HG02763 (cell line): Measurements from ENCODE around the gene IL7R.
"Not testable (repeated sequence)": the region's sequence is repeated elsewhere in the genome, so short reads cannot be mapped to it uniquely, and the experiment has no call there.

Experiments
- ATAC-seq: cut with Tn5 transposase; IDR thresholded peaks from one replicate; pipeline ENCODE4 v1.9.1; 2021; ENCODE audit warnings: mild to moderate bottlenecking, moderate library complexity; ENCODE audit not compliant: unreplicated experiment

Gene IL7R

DNA sequence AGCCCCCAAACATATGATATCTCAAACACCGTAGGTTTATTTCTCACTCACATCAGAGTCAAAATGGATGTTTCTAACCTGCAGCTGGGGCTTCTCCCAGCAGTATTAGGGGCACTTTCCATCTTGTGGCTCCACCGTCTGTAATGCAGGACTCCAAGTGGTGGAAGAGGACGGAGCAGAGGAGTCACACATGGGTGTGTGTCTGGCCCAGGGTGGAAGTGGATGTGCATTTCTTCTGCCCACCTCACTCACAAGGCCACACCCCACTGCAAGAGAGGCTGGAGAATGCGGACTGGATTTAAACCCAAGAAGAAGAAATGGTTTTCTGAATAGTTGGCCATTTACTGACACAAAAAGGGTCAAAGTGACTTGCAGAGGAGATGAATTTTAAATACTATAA is 13.9 kb downstream of the IL7R start:
- no peak for ATAC-seq

- no peak for ATAC-seq
These were observed 19.8 kb downstream of the IL7R start for GRCh38 chr5:35876454-35876853.

- ATAC-seq = no peak
These were observed 20.2 kb downstream of the IL7R start for GRCh38 chr5:35876922-35877321.

DNA sequence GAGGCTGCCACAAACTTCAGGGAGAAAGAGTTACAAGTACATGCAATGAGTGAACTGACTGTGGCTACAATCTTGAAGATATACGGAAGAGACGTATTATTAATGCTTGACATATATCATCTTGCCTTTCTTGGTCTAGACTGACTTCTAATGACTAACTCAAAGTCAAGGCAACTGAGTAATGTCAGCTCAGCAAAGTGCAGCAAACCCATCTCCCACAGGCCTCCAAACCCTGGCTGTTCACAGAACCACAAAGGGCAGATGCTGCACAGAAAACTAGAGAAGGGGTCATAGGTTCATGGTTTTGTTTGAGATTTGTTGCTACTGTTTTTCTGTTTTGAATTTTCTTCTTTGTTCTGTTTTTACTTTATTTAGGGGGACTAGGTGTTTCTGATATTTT is 21.0 kb downstream of the IL7R start:
- ATAC-seq = no peak

GRCh38 chr5:35878079-35878478 is 21.4 kb downstream of the IL7R start:
- no peak for ATAC-seq

DNA sequence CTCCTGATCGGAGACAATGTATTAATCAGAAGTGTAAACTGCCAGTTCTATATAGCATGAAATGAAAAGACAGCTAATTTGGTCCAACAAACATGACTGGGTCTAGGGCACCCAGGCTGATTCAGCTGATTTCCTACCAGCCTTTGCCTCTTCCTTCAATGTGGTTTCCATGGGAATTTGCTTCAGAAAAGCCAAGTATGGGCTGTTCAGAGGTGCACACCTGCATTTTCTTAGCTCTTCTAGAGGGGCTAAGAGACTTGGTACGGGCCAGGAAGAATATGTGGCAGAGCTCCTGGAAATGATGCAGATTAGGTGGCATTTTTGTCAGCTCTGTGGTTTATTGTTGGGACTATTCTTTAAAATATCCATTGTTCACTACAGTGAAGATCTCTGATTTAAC is 22.4 kb downstream of the IL7R start:
- ATAC-seq = no peak

- ATAC-seq = no peak
These were observed 23.0 kb downstream of the IL7R start for GRCh38 chr5:35879649-35880048.

DNA sequence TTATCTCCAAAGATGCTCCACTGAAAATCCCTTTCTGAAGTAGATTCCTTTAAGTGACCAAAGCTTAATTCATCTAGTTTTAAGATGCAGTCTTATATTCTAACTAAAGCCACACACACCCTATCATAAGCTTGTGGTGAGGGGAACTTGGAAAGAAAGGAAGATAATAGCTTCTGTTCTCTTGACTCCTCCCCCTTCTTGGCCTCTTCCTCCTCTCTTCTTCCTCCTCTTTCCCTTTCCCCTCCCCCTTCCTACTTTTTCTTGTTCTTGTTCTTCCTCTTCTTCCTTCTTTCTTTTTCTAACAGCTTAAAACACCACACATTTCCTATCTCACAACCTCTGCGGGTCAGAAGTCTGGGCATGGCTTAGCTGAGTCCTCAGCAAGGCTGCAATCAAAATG is 23.5 kb downstream of the IL7R start:
- ATAC-seq = no peak

DNA sequence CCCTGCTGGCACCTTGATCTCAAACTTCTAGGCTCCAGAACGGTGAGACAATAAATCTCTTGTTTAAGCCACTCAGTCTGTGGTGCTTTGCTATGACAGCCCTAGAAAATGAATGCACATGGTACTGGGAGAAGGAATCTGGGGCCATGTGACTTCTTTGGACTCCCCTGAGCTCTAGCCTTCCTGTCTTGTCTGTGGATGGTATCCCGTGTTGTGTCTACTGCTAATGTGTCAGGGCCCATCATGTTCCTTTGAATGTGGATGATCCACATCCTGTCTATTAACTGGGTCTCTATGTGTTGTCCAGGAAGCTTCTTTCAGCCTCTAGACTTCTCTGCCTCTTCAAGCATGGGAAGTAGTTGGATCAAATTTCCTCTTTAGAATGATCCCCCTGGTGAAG is 25.1 kb downstream of the IL7R start:
- ATAC-seq = no peak

- no peak for ATAC-seq
These were observed 27.6 kb downstream of the IL7R start for GRCh38 chr5:35884191-35884769.

- no peak for ATAC-seq
These were observed 28.1 kb downstream of the IL7R start for GRCh38 chr5:35884773-35885172.

- no peak for ATAC-seq
These were observed 29.7 kb downstream of the IL7R start for GRCh38 chr5:35886381-35886780.

- ATAC-seq = no peak
These were observed 30.8 kb downstream of the IL7R start for GRCh38 chr5:35887321-35888100.

DNA sequence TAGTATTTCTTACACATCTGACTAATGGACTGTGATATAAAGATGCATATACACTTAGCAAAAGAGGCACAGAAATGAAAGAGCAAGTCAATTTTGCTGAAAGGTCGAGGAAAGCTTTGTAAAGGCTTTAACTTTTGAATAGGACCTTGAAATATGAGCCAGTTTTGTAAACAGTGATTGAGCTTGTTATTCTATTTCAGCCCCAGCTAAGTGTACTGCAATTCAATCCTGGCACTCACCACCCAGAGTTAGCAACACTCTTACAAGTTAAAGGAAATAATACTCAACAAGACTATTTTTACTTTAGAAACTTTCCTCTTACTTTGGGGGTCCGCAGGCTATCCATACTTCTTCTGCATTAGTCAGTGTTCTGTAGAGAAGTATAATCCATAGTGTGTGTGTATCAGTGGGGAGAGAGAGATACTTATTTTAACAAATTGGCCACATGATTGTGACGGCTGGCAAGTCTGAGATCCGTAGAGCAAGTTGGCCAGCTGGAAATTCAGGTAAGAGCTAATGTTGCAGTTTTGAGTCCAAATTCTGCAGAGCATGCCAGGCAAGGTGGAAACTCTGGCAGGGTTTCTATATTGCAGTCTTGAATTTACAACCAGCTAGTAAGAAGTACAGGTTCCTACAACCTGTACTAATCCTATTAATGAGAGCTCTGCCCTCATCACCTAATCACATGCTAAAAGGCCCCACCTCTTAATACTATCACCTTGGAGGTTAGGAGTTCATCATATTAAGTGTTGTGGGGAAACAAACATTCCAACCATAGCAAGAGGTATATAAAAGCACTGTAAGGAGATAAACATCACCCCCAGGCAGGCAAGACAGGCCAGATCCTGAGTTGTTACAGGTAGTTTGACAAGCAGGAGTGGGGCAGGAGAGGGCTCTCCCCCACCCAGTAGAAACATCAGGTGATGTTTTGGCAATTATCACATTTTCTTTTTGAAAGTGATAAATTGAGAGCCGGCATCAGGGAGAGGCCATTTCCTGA is 33.6 kb downstream of the IL7R start:
- ATAC-seq = no peak

DNA sequence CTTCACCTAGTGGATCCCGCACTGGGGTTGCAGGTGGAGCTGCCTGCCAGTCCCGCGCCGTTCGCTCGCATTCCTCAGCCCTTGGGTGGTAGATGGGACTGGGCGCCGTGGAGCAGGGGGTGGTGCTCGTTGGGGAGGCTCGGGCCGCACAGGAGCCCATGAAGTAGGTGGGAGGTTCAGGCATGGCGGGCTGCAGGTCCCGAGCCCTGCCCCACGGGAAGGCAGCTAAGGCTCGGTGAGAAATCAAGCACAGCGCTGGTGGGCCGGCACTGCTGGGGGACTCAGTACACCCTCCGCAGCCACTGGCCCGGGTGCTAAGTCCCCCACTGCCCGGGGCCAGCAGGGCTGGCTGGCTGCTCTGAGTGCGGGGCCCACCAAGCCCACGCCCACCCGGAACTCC is 36.1 kb downstream of the IL7R start:
- ATAC-seq = not testable (repeated sequence)

DNA sequence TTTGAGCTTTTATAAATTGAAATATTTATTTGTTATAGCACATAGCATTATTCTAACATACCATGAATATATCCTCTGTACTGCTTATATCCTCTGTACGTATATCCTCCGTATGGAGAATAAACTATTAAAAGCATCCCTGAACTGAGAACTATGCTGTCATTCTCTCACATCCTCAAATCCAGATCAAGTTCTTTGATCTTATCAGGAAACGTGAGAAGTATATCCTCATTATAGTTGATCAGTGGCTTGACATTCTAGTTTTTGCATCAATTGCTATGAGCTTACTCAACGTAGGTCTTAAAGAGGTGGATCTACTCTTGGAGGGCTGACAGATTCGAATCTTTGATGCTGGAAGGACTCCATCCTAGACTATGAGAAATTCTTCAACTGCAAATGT is 37.4 kb downstream of the IL7R start:
- no peak for ATAC-seq

DNA sequence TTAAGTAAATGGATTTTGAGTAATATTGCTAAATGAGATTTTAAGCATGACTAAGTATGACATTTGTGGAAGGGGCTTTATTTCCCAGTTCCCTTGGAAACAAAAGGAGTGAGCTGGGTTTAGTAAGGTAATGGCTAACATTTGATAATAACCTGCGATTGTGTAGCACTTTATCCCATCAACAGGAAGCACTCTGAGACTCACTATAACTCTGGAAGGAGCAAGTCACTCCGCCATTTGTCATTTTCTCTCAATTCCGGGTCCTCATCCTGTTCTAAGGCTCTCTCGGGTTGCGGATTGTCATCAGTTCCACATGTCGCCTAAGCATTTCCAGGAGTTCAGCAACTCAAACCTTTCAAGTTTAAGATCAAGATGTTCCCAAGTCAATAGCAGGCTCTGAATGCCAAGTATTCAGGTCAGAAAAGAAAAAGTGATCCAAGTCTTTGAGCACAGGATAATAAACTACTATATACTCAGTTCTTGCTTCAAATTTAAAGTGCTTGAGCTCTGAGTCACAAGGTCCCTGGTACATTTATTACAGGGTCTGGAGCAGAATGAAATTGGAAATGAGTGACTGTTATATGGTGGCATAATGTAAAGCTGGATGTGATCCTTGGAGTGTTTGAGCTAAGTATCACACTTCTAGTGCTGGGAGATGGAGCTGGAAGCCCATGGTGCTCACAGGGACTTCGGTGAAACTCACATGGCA is 42.4 kb downstream of the IL7R start:
- no peak for ATAC-seq

- no peak for ATAC-seq
These were observed 43.1 kb downstream of the IL7R start for GRCh38 chr5:35899800-35900199.

DNA sequence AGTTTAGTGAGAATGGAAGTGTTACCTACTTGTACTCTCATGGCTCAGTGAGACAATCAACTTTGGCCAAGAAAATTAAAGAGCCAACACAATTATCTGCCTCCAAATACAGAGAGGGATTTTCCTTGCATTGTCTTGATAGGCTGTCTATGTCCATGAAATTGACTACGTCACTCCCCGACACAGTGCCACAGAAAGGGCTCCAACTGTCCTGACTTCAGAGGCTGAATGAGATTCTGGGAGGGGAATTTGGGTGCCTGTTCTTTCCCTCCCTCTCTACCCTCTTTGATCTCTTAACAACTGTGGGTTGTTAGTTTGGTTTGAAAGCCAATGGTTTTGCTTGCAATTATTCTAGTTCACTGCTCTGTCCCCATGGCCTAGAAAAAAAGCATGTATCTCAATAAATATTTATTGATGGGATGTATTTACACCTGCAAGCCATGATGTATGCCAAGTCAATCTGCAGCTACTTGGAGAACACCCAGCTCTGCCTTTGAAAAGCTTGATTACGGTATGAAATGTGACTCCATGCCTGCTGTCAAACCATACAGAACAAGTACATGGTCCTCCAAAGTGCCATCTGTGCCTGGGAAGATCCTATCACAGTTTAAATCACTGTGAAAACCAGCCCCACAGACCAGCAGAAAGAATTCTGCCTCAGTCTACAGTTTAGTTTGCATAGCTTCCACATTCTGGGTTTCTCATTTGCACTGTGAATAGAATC is 44.4 kb downstream of the IL7R start:
- no peak for ATAC-seq

GRCh38 chr5:35902046-35902672 is 45.5 kb downstream of the IL7R start:
- no peak for ATAC-seq
